ENCODE measurements around the gene APBB1IP. TPM values are rescaled to one million over a fixed set of nuclear protein-coding genes. Genes with fewer than 3 reads are reported as not detected.
"Not testable (repeated sequence)": the region's sequence is repeated elsewhere in the genome, so short reads cannot be mapped to it uniquely, and the experiment has no call there.

Gene APBB1IP
- total RNA-seq, 1 donor from 2014 or later: 1.4 TPM

DNA sequence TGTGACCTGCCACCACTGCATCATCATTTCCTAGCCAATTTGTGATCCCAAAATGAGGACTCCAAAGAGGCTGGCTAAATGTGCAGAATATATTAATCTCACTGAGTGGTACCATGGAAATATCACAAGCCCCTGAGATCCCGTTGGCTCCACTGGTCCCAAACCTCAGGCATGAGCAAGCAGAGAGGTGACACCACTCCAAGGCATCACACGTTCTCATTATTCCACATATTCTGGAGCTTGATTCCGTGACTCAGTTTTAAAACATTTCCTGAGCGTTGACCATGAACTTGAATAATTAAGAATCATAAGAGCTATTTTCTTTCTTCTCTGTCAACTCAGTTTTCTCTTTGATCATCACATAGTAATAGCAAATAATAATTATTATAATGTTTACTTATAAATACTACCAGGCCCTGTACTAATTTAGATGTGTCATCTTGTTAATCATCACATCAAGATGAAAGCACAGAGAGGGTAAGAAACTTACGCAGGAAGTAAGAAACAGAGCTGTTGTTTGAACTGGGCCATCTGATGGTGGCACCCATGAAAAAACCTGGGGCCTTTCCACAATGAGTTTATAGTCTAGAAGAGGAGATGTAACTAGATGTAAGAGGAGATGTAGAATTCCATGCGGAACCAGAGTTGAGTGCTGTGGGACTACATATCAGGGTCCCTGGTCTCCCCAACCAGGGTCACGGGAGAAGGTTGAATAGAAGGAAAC, 3.5 kb downstream of the APBB1IP start:
- DNase-seq (ENCODE audit: low spot score): no peak

DNA sequence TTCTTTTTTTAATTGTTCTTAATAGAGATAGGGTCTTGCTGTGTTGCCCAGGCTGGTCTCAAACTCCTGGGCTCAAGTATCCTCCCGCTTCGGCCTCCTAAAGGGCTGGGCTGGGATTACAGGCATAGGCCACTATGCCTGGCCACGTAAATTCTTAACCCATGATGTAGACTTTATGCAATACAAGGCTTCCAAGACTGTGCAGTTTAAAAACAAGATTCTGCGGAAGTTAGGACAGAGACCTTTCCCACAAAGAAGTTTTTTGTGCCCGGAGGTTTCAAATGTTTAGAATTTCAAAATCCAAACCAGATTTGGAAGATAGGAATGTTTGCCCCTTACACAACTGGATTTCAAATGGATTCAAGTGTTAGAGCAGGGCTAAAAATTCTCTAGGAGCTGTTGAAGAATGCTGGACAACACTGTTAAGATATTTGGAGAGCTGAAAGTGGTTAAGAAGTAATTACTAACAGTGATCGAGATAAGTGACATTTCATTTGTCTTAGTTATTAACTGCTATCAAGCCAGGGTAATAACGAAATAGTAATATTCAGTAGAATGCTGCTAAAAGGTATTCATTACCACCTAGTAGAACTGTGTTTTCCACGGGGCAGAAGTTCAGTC, 7.4 kb downstream of the APBB1IP start:
- DNase-seq (ENCODE audit: low spot score): no peak

DNA sequence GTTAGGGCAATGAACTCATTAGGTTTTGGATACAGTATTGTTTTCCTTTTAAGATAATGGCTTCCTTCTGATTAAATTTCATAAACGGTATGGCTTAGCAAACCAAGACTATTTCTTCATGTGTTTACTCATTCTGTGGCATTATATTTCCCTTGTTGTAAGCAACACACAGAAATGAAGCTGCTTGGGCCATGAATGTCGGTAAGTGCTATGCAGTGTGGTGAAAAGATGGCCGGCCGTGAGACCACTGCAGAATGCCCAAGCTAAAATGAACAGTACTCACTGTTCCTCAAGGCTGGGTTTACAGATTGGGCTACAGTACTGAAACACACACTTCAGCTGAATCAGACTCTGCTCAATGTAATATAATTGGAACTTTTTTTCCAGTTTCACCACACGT, 8.1 kb downstream of the APBB1IP start:
- DNase-seq (ENCODE audit: low spot score): no peak

DNA sequence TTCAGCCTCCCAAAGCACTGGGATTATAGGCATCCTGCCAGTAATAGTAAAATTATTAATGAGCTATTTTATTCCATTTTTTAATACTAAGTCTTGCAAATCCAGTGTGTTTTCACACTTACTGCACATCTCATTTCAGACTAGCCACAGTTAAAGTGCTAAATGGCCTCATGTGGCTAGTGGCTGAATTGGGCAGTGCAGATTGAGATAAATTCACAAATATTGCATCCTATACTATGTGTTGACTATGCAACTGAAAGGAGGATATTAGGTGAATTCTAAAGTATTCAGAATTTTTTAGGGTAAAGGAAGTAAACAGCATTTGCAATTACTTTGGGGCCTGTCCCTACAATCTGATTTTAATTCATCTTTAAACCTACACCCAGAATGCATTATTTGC, 10.2 kb downstream of the APBB1IP start:
- no peak for DNase-seq (ENCODE audit: low spot score)

DNA sequence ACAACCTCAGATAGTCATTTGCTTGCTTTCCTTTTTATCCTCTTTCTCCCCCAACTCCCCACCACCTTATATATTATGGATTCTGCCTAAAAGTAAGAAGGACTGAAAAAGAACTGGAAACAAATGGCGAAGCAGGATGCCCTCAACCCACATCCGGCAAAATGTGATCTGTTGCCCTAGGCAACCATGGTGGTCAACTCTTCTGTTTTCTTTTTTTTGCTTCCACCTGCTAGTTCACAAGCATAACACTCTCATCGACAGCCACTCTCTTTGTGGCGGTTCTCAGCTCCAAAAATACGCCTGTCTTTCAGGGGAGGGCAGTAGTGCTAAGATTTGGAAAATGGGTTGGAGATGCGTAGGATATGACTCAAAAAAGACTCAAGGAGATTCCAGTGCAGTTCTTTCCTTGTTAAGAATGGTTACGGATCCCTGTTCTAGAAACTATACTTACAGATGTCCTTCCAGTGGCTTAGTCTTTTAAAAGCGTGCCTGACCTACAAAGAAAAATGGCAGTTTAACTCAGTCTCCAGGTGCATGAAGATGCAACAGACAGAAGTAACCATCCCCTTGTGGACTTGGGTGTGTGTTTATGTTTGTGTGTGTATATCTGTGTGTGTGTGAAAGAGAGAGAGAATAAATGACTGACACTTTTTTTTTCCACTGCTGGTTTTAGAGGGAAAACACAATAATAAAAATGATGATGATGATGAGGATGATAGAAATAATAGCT, 10.7 kb downstream of the APBB1IP start:
- no peak for DNase-seq (ENCODE audit: low spot score)

DNA sequence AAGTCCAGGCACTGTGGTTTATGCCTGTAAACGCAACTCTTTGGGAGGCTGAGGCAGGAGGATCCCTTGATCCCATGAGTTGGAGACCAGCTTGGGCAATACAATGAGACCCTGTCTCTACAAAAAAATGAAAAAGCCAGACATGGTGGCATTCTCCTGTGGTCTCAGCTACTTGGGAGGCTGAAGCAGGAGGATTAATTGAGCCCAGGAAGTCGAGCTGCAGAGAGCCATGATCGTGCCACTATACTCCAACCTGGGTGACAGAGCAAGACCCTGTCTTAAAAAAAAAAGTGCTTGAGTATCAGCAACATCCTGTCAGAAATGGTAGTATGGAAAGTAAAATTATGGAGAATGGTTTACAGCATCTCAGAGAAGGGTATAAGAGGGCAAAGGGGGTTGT, 11.6 kb downstream of the APBB1IP start:
- no peak for DNase-seq (ENCODE audit: low spot score)

DNA sequence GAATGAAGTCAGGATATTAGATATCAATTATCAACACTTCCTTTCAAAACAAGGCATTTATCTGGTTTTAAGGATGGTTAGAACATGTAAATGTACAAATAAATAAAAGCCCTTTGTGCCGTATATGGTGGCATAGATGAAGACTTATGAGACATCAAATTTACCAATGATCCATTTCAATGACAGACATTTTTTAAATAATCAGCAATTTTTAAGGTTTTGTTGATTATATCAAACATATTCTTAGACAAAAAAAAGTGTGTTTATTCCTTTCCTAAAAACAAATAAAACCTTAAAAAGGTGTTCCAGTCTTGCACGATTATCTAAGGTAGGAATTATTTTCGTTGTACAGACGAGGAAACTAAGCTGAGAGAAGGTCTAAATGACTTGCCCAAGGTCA, 13.8 kb downstream of the APBB1IP start:
- no peak for DNase-seq (ENCODE audit: low spot score)

DNA sequence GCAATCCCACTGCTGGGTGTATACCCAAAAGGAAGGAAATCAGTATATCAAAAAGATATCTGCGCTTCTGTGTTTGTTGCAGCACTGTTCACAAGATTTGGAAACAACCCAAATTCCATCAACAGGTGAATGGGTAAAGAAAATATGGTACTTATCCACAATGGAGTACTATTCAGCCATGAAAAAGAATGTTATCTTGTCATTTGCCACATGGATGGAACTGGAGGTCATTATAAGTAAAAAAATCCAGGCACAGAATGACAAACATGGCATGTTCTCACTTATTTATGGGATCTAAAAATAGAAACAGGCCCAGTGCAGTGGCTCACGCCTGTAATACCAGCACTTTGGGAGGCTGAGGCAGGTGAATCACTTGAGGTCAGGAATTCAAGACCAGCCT, 15.7 kb downstream of the APBB1IP start:
- DNase-seq (ENCODE audit: low spot score): no peak

DNA sequence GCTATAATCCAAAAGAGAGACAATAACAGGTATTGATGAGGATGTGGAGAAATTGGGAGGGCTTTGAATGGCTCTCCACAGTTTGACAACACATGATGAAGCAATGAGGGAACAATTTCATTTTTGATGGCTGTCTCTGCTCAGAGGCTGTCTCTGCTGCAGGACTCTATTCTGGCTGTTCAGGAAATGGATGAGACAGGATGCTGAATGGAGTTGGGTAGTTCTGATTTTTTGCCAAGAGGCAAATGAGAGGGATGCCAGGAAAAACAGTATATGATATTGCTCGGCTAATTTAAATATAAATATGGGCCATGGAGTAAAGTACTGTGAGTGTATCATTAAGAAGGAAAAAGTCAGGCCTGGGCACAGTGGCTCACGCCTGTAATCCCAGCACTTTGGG, 16.8 kb downstream of the APBB1IP start:
- DNase-seq (ENCODE audit: low spot score): no peak

DNA sequence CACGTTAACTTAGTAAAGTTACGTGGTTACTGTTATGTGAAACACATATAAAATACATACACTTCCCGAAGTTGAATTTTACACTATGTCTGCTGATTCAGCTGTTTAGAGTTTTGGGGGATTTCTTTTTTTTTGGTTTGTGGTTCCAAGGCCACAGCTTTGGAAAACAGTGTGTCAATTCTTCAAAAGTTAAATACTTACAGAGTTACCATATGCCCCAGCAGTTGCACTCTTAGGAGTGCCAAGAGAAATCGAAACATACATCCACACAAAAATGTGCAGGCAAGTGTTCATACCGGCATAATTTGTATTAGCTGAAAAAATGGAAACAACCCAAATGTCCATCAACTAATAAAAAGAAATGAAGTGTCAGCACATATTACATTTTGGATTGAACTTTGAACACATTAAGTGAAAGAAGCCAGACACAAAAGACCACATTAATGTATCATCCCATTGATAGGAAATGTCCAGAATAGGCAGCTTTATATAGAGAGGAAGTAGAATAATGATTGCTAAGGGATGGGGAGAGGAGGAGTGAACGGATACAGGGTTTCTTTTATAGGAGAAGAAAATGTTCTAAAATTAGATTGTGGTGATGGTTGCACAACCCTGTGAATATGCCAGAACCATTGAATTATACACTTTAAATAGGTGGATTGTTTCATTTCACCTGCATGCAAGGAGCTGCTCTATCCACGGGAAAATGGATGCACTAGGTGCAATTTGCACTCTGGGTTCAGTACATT, 17.6 kb downstream of the APBB1IP start:
- no peak for DNase-seq (ENCODE audit: low spot score)

DNA sequence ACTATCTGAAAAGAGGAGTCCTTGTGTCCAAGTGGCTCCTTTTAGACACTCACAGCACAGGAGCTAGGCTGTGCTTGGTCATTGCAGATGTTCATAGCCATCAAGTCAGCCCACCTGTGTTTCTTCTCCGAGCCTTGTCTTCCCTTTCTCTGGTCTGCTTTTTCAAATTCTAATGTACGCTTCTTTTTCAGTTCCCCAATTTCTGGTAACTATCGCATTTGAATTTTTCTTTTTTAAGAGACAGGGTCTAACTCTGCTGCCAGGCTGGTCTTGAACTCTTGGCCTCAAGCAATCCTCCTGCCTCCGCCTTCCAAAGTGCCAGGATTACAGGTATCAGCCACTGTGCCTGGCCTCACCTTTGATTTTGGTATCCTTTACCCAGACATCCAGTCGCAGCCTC, 18.9 kb downstream of the APBB1IP start:
- DNase-seq (ENCODE audit: low spot score): no peak

DNA sequence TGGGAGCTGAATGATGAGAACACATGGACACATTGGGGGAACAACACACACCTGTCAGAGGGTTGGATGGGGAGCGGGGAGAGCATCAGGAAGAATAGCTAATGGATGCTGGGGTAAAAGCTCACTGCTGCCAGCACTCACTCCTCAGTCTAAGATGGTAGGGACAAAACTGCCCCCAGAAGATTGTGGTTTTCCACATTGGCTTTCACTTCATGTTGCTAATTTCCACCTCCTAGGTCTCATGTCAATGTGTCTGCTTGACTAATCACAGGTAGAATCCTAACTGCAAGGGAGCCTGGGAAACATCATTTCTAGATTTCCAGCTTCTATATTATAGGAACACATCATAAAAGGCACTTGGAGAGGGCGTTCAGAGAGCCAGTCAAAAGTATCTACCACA, 22.6 kb downstream of the APBB1IP start:
- DNase-seq (ENCODE audit: low spot score): no peak

DNA sequence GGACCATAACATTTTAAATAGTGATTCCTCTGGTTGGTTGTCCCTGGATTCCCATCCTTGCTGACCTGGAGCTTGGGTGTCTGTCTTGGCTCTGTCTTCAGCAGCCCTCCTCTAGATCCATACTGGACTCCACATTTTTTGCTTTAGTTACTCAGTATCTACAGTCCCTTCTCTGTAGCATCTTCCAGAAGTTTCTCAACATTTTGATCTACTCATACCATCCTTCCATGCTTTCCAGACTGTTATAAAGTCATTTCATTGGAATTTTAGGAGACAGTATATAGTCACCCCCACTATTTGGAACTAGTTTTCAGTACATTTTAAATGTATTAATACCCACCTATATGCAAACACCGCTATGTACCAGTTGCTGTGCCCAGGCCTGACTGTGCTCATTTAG, 25.8 kb downstream of the APBB1IP start:
- DNase-seq (ENCODE audit: low spot score): no peak

DNA sequence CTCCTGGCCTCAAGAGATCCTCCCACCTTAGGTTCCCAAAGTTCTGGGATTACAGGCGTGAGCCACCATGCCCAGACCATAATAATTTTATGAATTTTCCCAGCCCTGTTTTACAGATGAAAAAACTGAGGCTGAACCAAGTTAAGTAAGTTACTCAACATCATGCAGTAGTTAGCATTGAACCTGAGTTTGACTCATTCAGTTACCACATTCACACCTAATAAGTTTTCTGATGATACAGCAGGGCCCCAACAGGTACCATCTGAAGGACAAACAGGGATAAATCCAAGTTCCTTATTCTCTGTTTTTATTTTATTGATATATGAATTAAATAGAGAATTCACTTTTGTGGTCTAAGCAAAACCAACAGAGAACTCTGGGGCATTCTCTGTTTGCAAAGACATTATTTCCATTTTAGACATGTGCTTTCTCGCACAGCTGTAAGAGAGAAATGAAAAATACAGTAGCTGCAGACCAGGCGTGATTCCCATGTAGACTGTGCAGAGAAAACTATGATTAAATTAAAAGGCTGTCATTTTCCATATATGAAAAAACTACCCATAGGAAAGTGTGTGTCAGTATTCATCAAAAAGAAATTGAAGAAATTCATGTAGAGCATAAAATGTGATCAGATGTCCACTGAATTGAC, 26.6 kb downstream of the APBB1IP start:
- DNase-seq (ENCODE audit: low spot score): no peak

DNA sequence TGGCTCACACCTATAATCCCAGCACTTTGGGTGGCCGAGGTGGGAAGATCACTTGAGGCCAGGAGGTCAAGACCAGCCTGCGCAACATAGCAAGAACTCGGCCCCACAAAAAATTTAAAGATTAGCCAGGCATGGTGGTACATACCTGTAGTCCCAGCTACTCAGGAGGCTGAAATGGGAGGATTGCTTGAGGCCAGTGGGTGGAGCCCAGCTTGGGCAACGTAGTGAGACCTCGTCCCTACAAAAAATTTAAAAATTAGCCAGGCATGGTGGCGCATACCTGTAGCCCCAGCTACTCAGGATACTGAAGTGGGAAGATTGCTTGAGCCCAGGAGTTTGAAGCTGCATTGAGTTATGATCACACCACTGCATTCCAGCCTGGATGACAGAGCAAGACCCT, 28.4 kb downstream of the APBB1IP start:
- DNase-seq (ENCODE audit: low spot score): not testable (repeated sequence)

DNA sequence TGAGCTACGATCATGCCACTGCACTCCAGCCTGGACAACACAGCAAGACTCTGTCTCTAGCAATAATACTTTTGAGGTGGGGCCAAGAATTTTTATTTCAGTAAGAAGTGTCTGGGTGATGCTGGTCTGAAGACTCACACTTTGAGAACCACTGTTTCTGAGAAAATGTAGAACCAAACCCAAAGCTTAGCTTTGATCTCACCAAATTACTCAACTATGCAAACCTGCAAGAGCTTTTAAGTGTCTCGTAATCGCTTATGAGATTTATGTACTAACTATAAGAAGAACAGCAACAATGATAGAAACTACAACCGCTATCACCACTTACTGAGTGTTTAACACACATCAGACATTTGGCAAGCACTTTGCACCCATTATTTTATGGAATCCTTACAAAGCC, 29.5 kb downstream of the APBB1IP start:
- no peak for DNase-seq (ENCODE audit: low spot score)

DNA sequence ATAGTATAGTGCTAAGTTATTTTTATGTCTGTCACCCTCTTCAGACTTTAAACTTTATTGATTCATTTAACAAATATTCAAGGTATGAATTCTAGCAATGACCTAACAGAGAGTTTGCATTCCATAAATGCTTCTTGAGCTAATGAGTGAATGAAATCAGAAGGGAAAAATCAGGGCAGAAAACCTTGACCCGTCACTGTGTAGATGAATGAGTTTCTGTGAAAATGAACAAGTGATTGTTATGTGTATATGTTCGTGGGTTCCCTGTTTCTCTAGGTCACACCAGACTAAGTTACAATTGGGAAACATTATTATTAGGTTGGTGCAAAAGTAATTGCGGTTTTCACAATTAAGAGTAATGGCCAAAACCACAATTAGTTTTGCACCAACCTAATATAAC, 30.1 kb downstream of the APBB1IP start:
- DNase-seq (ENCODE audit: low spot score): no peak

DNA sequence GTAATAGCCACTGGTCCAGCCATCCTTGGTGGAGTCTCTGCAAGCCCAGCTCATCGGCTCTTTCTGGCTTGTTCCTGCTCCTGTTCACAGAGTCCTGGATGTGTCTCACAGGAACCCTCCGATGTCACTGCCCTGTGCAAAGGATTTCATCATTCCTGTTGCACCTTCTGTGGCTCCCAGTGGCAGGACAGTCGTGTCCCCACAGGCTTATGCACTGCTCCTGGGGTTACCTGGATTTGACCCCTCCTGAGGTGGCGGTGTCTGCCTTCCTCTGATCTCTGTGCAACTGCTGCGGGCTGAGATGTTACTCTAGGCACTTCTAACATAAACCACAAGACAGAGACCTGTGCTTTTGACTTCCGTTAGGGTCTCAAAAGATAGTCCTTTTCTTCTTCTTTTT, 30.6 kb downstream of the APBB1IP start:
- DNase-seq (ENCODE audit: low spot score): no peak

DNA sequence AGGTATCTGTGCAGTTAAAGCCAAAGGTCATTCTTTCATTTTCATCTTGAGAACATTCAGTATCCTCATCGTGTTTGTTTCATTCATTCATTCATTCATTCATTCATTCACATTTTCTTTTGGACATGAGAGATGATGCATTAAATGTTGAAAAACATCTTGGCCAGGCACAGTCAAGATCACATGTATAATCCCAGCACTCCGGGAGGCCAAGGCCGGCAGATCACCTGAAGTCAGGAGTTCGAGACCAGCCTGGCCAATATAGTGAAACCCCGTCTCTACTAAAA, 34.3 kb downstream of the APBB1IP start:
- DNase-seq (ENCODE audit: low spot score): no peak

DNA sequence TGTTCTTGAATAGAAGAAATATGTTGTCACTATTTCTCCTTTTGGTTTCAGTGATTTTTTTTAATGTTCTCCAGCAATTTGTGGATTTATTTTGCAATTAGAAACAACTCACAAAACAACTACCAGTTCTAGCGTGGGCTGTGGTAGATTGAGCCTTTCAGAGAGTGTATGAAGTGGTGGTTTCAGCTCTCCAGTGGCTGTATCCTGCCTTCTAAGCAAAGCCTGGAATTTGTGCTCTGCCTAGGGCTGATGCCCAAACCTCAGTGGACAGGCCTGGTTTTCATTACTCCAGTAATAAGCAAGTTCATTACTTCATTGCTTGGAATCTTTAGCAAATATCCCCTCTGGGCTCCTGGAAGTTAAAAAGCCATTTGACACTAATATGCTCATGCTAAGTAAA, 35.9 kb downstream of the APBB1IP start:
- DNase-seq (ENCODE audit: low spot score): peak; percentile 9

DNA sequence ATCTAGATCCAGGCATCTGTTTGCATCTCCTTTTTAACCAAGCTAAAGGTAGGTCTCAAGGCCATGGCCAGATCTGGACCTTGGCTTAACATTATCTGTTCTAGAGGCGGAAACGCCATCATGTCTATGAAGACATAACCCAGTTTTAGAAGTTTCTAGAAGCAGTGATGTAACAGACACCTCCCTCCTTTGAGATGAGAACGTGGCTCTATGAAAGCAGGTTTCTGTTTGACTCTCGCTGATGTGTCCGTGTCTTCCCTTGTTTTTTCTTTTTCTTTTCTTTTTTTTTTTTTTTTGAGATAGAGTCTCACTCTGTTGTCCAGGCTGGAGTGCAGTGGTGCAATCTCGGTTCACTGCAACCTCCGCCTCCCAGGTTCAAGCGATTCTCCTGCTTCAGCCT, 36.7 kb downstream of the APBB1IP start:
- DNase-seq (ENCODE audit: low spot score): not testable (repeated sequence)

DNA sequence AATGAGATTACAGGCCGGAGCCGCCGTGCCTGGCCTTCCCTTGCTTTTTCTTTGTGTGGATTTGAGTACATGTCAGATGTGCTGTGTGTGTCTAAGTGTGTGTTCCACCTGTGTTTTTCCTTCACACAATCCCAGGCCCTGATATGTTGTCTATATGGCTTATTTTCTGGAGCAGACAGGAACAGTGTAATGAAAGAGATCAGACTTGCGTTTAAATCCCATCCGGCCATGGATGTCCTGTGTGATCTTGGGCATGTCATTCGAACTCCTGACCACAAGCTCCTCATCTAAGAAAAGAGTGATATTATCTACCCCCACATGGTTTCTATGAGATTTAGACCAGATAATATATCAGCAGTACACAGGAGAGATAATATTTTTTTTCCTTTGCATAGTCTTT, 37.2 kb downstream of the APBB1IP start:
- no peak for DNase-seq (ENCODE audit: low spot score)

Data from umbilical cord (tissue), 2 donors.